GM12891 (cell line): ENCODE results near the gene ZNF771.

Experiments used
- POLR2A ChIP-seq: IDR thresholded peaks from 2 replicates; pipeline ENCODE4 v1.6.1; 2011; ENCODE audit warnings: low read depth, low read length, control low read depth
- POLR2AphosphoS5 ChIP-seq: IDR thresholded peaks from 2 replicates; pipeline ENCODE4 v1.6.1; 2011; ENCODE audit warnings: low read depth, low read length, control low read depth

- no peak for TF ChIP-seq POLR2AphosphoS5
- no peak for TF ChIP-seq POLR2A
Observed at GRCh38 chr16:30368122-30368791, 39.1 kb upstream of the ZNF771 start.
